ENCODE measurements around the gene DENND1C.

DENND1C gene

DNA sequence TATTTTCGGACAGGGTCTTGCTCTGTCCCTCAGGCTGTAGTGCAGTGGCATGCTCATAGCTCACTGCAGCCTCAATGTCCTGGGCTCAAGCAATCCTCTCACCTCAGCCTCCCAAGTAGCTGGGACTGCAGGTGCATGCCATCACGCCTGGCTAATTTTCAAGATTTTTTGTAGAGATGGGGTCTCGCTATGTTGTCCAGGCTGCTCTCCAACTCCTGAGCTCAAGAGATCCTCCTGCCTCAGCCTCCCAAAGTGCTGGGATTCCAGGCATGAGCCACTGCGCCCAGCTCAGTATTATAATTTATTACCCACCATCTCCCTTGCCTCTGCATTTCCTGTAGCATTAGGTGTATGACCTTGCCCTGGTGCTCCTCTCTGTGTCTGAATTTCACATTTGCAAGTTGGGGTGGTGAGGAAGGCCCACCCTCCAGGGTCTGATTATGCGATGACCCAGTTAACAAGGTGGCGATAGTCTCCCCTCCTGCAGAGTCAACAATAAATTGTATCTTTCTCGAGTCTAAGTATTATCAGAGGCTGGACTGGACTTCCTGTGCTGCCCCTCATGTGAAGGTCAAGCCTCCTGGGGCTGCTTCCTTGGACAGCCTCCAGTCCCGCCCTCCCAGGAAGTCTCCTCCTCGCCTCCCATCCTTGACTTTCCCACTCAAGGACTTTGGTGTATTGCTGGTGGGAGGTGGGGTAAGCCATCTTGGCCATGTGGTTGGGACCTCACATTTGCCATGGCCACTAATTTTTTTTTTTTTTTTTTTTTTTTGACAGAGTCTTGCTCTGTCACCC is 22.0 kb upstream of the DENND1C start:
- Histone ChIP-seq H3K4me3 (no peak overlapping the region), H3K27ac (no peak overlapping the region)
- TF ChIP-seq, protein P1, sequence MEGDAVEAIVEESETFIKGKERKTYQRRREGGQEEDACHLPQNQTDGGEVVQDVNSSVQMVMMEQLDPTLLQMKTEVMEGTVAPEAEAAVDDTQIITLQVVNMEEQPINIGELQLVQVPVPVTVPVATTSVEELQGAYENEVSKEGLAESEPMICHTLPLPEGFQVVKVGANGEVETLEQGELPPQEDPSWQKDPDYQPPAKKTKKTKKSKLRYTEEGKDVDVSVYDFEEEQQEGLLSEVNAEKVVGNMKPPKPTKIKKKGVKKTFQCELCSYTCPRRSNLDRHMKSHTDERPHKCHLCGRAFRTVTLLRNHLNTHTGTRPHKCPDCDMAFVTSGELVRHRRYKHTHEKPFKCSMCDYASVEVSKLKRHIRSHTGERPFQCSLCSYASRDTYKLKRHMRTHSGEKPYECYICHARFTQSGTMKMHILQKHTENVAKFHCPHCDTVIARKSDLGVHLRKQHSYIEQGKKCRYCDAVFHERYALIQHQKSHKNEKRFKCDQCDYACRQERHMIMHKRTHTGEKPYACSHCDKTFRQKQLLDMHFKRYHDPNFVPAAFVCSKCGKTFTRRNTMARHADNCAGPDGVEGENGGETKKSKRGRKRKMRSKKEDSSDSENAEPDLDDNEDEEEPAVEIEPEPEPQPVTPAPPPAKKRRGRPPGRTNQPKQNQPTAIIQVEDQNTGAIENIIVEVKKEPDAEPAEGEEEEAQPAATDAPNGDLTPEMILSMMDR (IDR thresholded peaks at IDR 0.05) = no peak
- no peak for DNase-seq (ENCODE audit: low spot score)

- TF ChIP-seq, protein P1 (IDR thresholded peaks at IDR 0.05) = no peak
- DNase-seq (ENCODE audit: low spot score) = no peak
- peak within 1 kb of the TSS in 1 of 2 donors; percentile 11 for H3K27ac ChIP-seq
- peak within 1 kb of the TSS; percentile 67 for H3K4me3 ChIP-seq
Observed at GRCh38 chr19:6501740-6502648, 20.4 kb upstream of the DENND1C start, which contains the start of gene TUBB4A. Gene TUBB4A (minus strand): TSS chr19:6502309. CDS start chr19:6502212, 97 bp downstream.

- TF ChIP-seq, protein P1 (IDR thresholded peaks at IDR 0.05) = no peak
- Histone ChIP-seq H3K27ac (no peak overlapping the region), H3K4me3 (peak overlapping the region; percentile 67)
- no peak for DNase-seq (ENCODE audit: low spot score)
Observed at GRCh38 chr19:6500837-6501739, 19.5 kb upstream of the DENND1C start.

DNA sequence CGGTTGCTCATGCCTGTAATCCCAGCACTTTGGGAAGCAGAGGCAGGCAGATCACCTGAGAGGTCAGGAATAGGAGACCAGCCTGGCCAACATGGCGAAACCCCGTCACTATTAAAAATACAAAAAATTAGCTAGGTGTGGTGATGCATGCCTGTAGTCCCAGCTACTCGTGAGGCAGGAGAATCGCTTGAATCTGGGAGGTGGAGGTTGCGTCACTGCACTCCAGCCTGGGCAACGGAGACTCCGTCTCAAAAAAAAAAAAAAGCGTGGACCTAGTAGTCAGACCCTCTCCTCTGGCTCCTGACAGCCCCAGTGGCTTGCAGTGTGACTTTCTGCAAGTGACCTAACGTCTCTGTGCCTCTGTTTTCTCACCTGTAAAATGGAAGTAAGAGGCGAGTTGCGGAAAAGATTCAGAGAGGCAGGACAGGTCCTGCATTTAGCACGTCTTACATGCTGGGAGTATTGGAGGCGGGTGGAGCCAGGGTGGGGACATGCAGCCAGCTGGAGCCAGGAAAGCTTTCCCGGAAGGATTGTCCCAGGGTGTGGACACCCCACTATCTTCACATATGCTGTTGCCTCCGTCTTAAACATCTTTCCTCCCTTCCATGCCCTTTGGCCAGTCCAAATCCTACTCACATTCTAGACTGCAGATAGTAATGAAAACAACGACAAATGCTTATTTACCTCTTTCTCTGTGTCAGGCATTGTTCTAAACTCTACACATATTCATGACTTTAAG is 17.6 kb upstream of the DENND1C start:
- no peak for DNase-seq (ENCODE audit: low spot score)
- Histone ChIP-seq H3K27ac (no peak overlapping the region), H3K4me3 (no peak overlapping the region)
- TF ChIP-seq, protein P1 (IDR thresholded peaks at IDR 0.05) = no peak

GRCh38 chr19:6498294-6499036 is 16.9 kb upstream of the DENND1C start:
- no peak overlapping the region for H3K4me3 ChIP-seq
- DNase-seq (ENCODE audit: low spot score) = no peak

More at GRCh38 chr19:6498294-6499036, 16.9 kb upstream of the DENND1C start:
- H3K27ac ChIP-seq = no peak overlapping the region
- TF ChIP-seq, protein P1 (IDR thresholded peaks at IDR 0.05) = no peak
